Caco-2 (cell line): Measurements from ENCODE around the gene MYL3. TPM values are rescaled to one million over a fixed set of nuclear protein-coding genes. Genes with fewer than 3 reads are reported as not detected.

Experiments
- BruUV-seq: library from RNA; stranded (reverse); fragments of 400-500 nt; replicated peaks from 2 replicates; lab custom pipeline; 2021; lab: Mats Ljungman, UMichigan
- CTCF ChIA-PET: fragments of 300-600 bp; sonication (Branson Sonifier 250); formaldehyde crosslinking; loops from one replicate; lab custom pipeline; 2022; ENCODE audit warnings: antibody characterized with exemption; lab: Charles Lee
- POLR2A ChIA-PET: fragments of 300-600 bp; sonication (Branson Sonifier 250); formaldehyde crosslinking; loops from one replicate; lab custom pipeline; 2022; ENCODE audit warnings: antibody characterized with exemption; lab: Charles Lee
- DNase-seq, 2 experiments: peaks; one replicate each; pipeline versions ENCODE4 v3.0.0 to v3.0.0-alpha.2; 2020 to 2022
- H3K27me3 ChIP-seq: replicated peaks from 2 replicates; pipeline ENCODE4 v1.6.0; 2011; ENCODE audit warnings: low read length; ENCODE audit not compliant: control insufficient read depth, insufficient read depth
- H3K36me3 ChIP-seq: 2 replicates; pipeline ENCODE4 v1.5.1; 2011; ENCODE audit warnings: low read length; ENCODE audit not compliant: control insufficient read depth, insufficient read depth
- H3K4me1 ChIP-seq: fragments of 250-450 bp; sonication (Bioruptor Pico); 2 replicates; pipeline ENCODE4 v1.5.1; 2020; ENCODE audit warnings: mild to moderate bottlenecking
- H3K4me3 ChIP-seq: 2 replicates; pipeline ENCODE4 v1.5.1; 2011; ENCODE audit warnings: low read depth, mild to moderate bottlenecking, control low read depth, low read length
- H3K9me3 ChIP-seq: fragments of 250-450 bp; sonication (Bioruptor Pico); 2 replicates; pipeline ENCODE4 v1.5.1; 2020; ENCODE audit warnings: mild to moderate bottlenecking, moderate library complexity
- H3K27ac Mint-ChIP-seq: one replicate; pipeline ENCODE4 v1.8.0; 2022; ENCODE audit warnings: mixed read lengths; ENCODE audit not compliant: unreplicated experiment
- H3K27me3 Mint-ChIP-seq: one replicate; pipeline ENCODE4 v1.8.0; 2022; ENCODE audit warnings: mixed read lengths; ENCODE audit not compliant: insufficient read depth, unreplicated experiment
- H3K36me3 Mint-ChIP-seq: one replicate; pipeline ENCODE4 v1.8.0; 2022; ENCODE audit warnings: mild to moderate bottlenecking, mixed read lengths; ENCODE audit not compliant: insufficient read depth, unreplicated experiment
- H3K4me1 Mint-ChIP-seq: one replicate; pipeline ENCODE4 v1.8.0; 2022; ENCODE audit warnings: low read depth, mixed read lengths; ENCODE audit not compliant: unreplicated experiment
- H3K4me3 Mint-ChIP-seq: one replicate; pipeline ENCODE4 v1.8.0; 2022; ENCODE audit warnings: mild to moderate bottlenecking, moderate library complexity, mixed read lengths; ENCODE audit not compliant: unreplicated experiment
- H3K9me3 Mint-ChIP-seq: one replicate; pipeline ENCODE4 v1.8.0; 2022; ENCODE audit warnings: mixed read lengths; ENCODE audit not compliant: unreplicated experiment
- intact Hi-C: fragments of 100-400 bp; cut with micrococcal nuclease; formaldehyde crosslinking; loops from one replicate; pipeline ENCODE4 v1.10.0; 2022; ENCODE audit not compliant: unreplicated experiment
- total RNA-seq: library from RNA; stranded (reverse); gene quantifications from 2 replicates; pipeline ENCODE4 v1.2.3, GENCODE V29; 2022
- TF ChIP-seq, protein P1 (sequence below), 2 experiments: fragments of 200-600 bp in 1 of 2; IDR thresholded peaks; 1 replicate in 1 of 2; 2 replicates in 1 of 2; pipeline versions ENCODE4 v1.5.1 to v1.8.0; 2011 to 2022; ENCODE audit warnings: antibody characterized with exemption in 1 of 2, control low read depth in 1 of 2, inconsistent platforms in 1 of 2, low read depth in 1 of 2, low read length in 1 of 2, mild to moderate bottlenecking in 1 of 2, moderate library complexity in 1 of 2; ENCODE audit not compliant: insufficient read depth in 1 of 2, severe bottlenecking in 1 of 2, unreplicated experiment in 1 of 2

Gene MYL3
- total RNA-seq, 1 experiment from 2014 or later, result 13.8 TPM

DNA sequence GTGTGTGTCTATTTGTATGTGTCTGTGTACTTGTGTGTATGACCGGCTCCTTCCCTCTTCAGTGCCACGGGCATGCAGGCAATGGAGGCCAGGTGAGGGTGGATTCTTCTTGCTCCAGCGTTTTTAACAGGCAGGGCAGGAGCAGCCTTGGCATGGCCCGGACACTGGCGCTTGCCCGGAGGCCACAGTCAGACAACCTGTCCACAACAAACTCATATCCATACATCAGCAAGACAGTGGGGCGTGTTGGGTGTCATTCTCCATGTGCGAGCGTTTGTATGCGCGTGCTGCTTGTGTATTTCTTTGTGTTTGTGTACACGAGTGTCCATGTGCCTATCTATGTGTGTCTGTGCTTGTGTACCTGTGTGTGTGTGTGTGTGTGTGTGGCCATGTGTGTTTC, 44.0 kb upstream of the MYL3 start:
- DNase-seq, result peak in 1 of 2 experiments; percentile 19
- H3K4me1 Mint-ChIP-seq, result no peaks in the 10 kb centered on the region
- H3K27me3 ChIP-seq, result no peaks in the 10 kb centered on the region
- H3K36me3 ChIP-seq, result no peaks in the 10 kb centered on the region
- intact Hi-C loops, result no loop called here
- CTCF ChIA-PET, result no interaction called here
- H3K36me3 Mint-ChIP-seq, result peaks cover 6% of the 10 kb centered on the region
- H3K4me3 Mint-ChIP-seq, result no peak overlapping the region
- no TSS peak for BruUV-seq
- H3K4me3 ChIP-seq, result no peak overlapping the region
- H3K9me3 ChIP-seq, result no peaks in the 10 kb centered on the region
- POLR2A ChIA-PET, result no interaction called here
- no peak overlapping the region for H3K27ac Mint-ChIP-seq
- H3K4me1 ChIP-seq, result no peaks in the 10 kb centered on the region
- TF ChIP-seq, protein P1, sequence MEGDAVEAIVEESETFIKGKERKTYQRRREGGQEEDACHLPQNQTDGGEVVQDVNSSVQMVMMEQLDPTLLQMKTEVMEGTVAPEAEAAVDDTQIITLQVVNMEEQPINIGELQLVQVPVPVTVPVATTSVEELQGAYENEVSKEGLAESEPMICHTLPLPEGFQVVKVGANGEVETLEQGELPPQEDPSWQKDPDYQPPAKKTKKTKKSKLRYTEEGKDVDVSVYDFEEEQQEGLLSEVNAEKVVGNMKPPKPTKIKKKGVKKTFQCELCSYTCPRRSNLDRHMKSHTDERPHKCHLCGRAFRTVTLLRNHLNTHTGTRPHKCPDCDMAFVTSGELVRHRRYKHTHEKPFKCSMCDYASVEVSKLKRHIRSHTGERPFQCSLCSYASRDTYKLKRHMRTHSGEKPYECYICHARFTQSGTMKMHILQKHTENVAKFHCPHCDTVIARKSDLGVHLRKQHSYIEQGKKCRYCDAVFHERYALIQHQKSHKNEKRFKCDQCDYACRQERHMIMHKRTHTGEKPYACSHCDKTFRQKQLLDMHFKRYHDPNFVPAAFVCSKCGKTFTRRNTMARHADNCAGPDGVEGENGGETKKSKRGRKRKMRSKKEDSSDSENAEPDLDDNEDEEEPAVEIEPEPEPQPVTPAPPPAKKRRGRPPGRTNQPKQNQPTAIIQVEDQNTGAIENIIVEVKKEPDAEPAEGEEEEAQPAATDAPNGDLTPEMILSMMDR (IDR thresholded peaks at IDR 0.05; ENCODE audit: insufficient read depth in 1 of 2, low read depth in 1 of 2, low read length in 1 of 2, severe bottlenecking in 1 of 2, unreplicated experiment in 1 of 2), result no peak
- no peaks in the 10 kb centered on the region for H3K9me3 Mint-ChIP-seq
- no peaks in the 10 kb centered on the region for H3K27me3 Mint-ChIP-seq

DNA sequence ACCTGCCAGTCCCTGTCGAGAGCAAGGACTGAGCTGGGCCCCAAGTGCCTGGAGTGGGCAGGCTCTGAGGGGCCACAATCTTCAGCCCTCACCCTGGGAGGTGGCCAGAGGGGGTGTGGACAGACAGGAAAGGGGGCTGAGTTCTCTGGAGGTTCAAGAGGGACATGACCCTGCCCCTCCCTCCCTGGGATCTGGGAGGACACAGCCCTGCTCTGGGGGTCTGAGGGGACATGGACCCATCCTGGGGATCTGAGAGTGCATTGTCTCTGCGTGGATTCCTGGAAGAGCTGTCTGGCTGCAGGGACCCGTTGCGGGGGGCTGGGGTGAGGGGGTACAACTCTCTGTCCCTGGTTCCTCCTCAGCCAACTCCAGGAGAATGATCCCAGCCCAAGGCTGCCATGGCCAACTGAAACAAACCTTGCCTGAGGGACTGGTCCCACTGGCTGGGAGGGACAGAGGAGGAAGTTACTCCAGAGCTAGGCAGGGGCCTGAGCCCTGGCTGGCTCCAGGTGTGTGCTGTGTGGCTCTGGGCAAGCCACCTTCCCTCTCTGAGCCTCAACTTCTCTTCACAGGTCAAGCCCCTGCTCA, 43.3 kb upstream of the MYL3 start:
- no peaks in the 10 kb centered on the region for H3K9me3 Mint-ChIP-seq
- intact Hi-C loops, result no loop called here
- no peaks in the 10 kb centered on the region for H3K27me3 ChIP-seq
- H3K4me1 Mint-ChIP-seq, result no peaks in the 10 kb centered on the region
- H3K9me3 ChIP-seq, result no peaks in the 10 kb centered on the region
- ChIA-PET CTCF (no interaction called here), POLR2A (no interaction called here)
- H3K27ac Mint-ChIP-seq, result no peak overlapping the region
- H3K4me3 Mint-ChIP-seq, result no peak overlapping the region
- H3K4me3 ChIP-seq, result no peak overlapping the region
- H3K36me3 ChIP-seq, result no peaks in the 10 kb centered on the region
- H3K36me3 Mint-ChIP-seq, result peaks cover 6% of the 10 kb centered on the region
- TF ChIP-seq, protein P1 (IDR thresholded peaks at IDR 0.05; ENCODE audit: insufficient read depth in 1 of 2, low read depth in 1 of 2, low read length in 1 of 2, severe bottlenecking in 1 of 2, unreplicated experiment in 1 of 2), result no peak
- H3K27me3 Mint-ChIP-seq, result no peaks in the 10 kb centered on the region
- BruUV-seq, result no TSS peak
- H3K4me1 ChIP-seq, result no peaks in the 10 kb centered on the region
- peak in 1 of 2 experiments; percentile 26 for DNase-seq

DNA sequence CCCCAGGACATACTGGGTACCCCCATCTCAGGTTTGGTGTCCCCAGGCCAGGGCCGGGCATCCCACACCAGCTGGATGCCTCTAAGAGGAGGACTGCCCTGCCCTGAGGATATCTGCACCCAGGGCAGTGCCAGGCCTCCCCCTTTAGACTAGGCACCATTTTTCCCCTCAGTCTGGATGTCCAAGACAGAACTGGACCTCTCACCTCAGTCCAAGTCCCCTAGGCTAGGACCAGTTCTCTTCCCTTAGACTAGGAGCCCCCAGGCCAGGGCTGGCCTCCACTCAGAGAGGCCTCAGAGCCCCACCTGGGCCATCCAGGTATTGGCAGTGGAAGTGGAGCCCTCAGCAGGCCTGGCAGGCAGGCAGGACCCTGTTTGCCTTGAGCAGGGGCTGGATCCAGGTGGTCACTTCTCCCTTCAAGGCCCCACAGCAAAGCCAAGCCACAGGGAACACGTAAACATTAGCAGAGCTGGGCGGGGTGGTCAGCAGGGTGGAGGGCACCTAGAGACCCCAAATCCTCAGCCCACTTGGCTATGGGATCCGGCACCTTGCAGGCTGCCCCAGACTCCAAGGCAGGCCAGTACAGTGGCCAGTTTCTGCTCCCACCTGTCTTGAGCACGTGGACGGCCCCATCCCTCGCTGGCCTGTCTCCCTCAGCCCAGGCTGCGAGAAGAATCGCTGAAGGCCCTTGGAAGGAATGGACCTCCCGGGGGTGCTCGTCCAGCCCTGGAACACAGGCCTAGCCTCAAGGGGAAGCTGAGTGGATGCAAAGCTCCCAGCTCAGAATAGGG, 42.6 kb upstream of the MYL3 start:
- H3K9me3 ChIP-seq, result no peaks in the 10 kb centered on the region
- Mint-ChIP-seq H3K4me1 (no peaks in the 10 kb centered on the region), H3K27me3 (no peaks in the 10 kb centered on the region), H3K4me3 (no peak overlapping the region), H3K36me3 (peaks cover 6% of the 10 kb centered on the region), H3K9me3 (no peaks in the 10 kb centered on the region), H3K27ac (no peak overlapping the region)
- H3K27me3 ChIP-seq, result no peaks in the 10 kb centered on the region
- no TSS peak for BruUV-seq
- intact Hi-C loops, result no loop called here
- H3K4me3 ChIP-seq, result no peak overlapping the region
- H3K4me1 ChIP-seq, result no peaks in the 10 kb centered on the region
- peak in 1 of 2 experiments; percentile 33 for DNase-seq
- CTCF ChIA-PET, result no interaction called here
- POLR2A ChIA-PET, result no interaction called here
- TF ChIP-seq, protein P1 (IDR thresholded peaks at IDR 0.05; ENCODE audit: insufficient read depth in 1 of 2, low read depth in 1 of 2, low read length in 1 of 2, severe bottlenecking in 1 of 2, unreplicated experiment in 1 of 2), result no peak
- no peaks in the 10 kb centered on the region for H3K36me3 ChIP-seq
